IMR-90 (cell line): ENCODE measurements around the gene GABBR2. TPM values are rescaled to one million over a fixed set of nuclear protein-coding genes. Genes with fewer than 3 reads are reported as not detected.

Source experiments
- ATAC-seq: fragments of 200-7000 bp; cut with Tn5 transposase; 2 replicates; pipeline ENCODE4 v1.9.1; 2020; ENCODE audit warnings: low read depth, mild to moderate bottlenecking, moderate library complexity
- BruUV-seq: library from RNA; stranded (reverse); fragments of 400-500 nt; replicated peaks from 2 replicates; lab custom pipeline; 2021; lab: Mats Ljungman, UMichigan
- CTCF ChIA-PET: fragments of 300-600 bp; formaldehyde crosslinking; extraction: SDS; loops from one replicate; lab custom pipeline; 2021; ENCODE audit warnings: antibody characterized with exemption; lab: Yijun Ruan, JAX
- POLR2A ChIA-PET: fragments of 300-600 bp; sonication (Branson Sonifier 250); formaldehyde crosslinking; loops from one replicate; lab custom pipeline; 2022; ENCODE audit warnings: antibody characterized with exemption; ENCODE audit not compliant: unreplicated experiment; lab: Charles Lee
- DNase-seq: peaks from one replicate; pipeline ENCODE4 v3.0.0; 2013
- H2AFZ ChIP-seq: replicated peaks from 2 replicates; pipeline ENCODE3; 2013; ENCODE audit warnings: low read length, mild to moderate bottlenecking; ENCODE audit not compliant: poor library complexity
- H2AK5ac ChIP-seq: 2 replicates; pipeline ENCODE4 v1.6.1; 2013; ENCODE audit warnings: low read depth, low read length, inconsistent platforms
- H2AK9ac ChIP-seq: replicated peaks from 2 replicates; pipeline ENCODE3; 2013; ENCODE audit warnings: mild to moderate bottlenecking, low read depth, low read length, moderate library complexity; ENCODE audit not compliant: poor library complexity
- H2BK120ac ChIP-seq: 2 replicates; pipeline ENCODE4 v1.6.1; 2013; ENCODE audit warnings: low read depth, low read length, inconsistent platforms
- H2BK15ac ChIP-seq: 3 replicates; pipeline ENCODE4 v1.6.1; 2013; ENCODE audit warnings: low read depth, low read length, inconsistent platforms
- H2BK20ac ChIP-seq: 2 replicates; pipeline ENCODE4 v1.6.1; 2013; ENCODE audit warnings: low read depth, mild to moderate bottlenecking, inconsistent platforms, low read length, moderate library complexity
- H2BK5ac ChIP-seq: 2 replicates; pipeline ENCODE4 v1.6.1; 2013; ENCODE audit warnings: mild to moderate bottlenecking, low read depth, low read length, inconsistent platforms; ENCODE audit not compliant: poor library complexity, severe bottlenecking
- H3K14ac ChIP-seq: replicated peaks from 2 replicates; pipeline ENCODE4 v1.6.1; 2013; ENCODE audit warnings: low read depth, low read length, inconsistent platforms
- H3K18ac ChIP-seq: 2 replicates; pipeline ENCODE4 v1.6.1; 2013; ENCODE audit warnings: low read depth, low read length, control low read depth
- H3K23ac ChIP-seq: 2 replicates; pipeline ENCODE4 v1.6.1; 2013; ENCODE audit warnings: low read depth, low read length, inconsistent platforms
- H3K27ac ChIP-seq: 2 replicates; pipeline ENCODE4 v1.5.1; 2013; ENCODE audit warnings: mild to moderate bottlenecking, control low read depth, low read length; ENCODE audit not compliant: insufficient read depth
- H3K27me3 ChIP-seq: 2 replicates; pipeline ENCODE4 v1.6.1; 2013; ENCODE audit warnings: low read length; ENCODE audit not compliant: control insufficient read depth, insufficient read depth
- H3K36me3 ChIP-seq: 2 replicates; pipeline ENCODE4 v1.6.1; 2013; ENCODE audit warnings: low read length, mixed read lengths; ENCODE audit not compliant: control insufficient read depth, insufficient read depth
- H3K4ac ChIP-seq: 2 replicates; pipeline ENCODE4 v1.6.1; 2013; ENCODE audit warnings: low read depth, low read length, inconsistent platforms
- H3K4me1 ChIP-seq: 2 replicates; pipeline ENCODE4 v1.6.1; 2013; ENCODE audit warnings: low read length, mixed read lengths; ENCODE audit not compliant: control insufficient read depth, insufficient read depth
- H3K4me2 ChIP-seq: 2 replicates; pipeline ENCODE4 v1.6.1; 2013; ENCODE audit warnings: low read depth, mild to moderate bottlenecking, control low read depth, low read length, moderate library complexity
- H3K4me3 ChIP-seq: 2 replicates; pipeline ENCODE4 v1.5.1; 2013; ENCODE audit warnings: low read depth, mild to moderate bottlenecking, control low read depth, low read length, moderate library complexity; ENCODE audit not compliant: insufficient read depth
- H3K56ac ChIP-seq: 2 replicates; pipeline ENCODE4 v1.6.1; 2013; ENCODE audit warnings: low read length, inconsistent platforms; ENCODE audit not compliant: insufficient read depth; ENCODE audit errors: extremely low read depth
- H3K79me1 ChIP-seq, 2 experiments: 2 replicates each; pipeline ENCODE4 v1.6.1; 2013; ENCODE audit warnings: low read length in 2 of 2, inconsistent platforms in 1 of 2, low read depth in 1 of 2
- H3K9ac ChIP-seq: 2 replicates; pipeline ENCODE4 v1.6.1; 2013; ENCODE audit warnings: low read depth, low read length, control low read depth
- H3K9me1 ChIP-seq: 2 replicates; pipeline ENCODE4 v1.6.1; 2013; ENCODE audit warnings: low read length, inconsistent platforms; ENCODE audit not compliant: insufficient read depth
- H3K9me3 ChIP-seq: 2 replicates; pipeline ENCODE4 v1.6.1; 2013; ENCODE audit warnings: low read length; ENCODE audit not compliant: control insufficient read depth, insufficient read depth
- H4K20me1 ChIP-seq: 2 replicates; pipeline ENCODE4 v1.6.1; 2013; ENCODE audit warnings: low read length, inconsistent platforms; ENCODE audit not compliant: insufficient read depth
- H4K5ac ChIP-seq: 2 replicates; pipeline ENCODE4 v1.6.1; 2013; ENCODE audit warnings: mild to moderate bottlenecking, low read depth, low read length, control low read depth
- H4K8ac ChIP-seq, 2 experiments: 2 replicates each; pipeline ENCODE4 v1.6.1; 2013; ENCODE audit warnings: low read depth in 2 of 2, low read length in 2 of 2, control low read depth in 1 of 2, inconsistent platforms in 1 of 2
- H4K91ac ChIP-seq: 2 replicates; pipeline ENCODE4 v1.6.1; 2013; ENCODE audit warnings: low read depth, low read length, inconsistent platforms; ENCODE audit not compliant: insufficient read depth
- BHLHE40 ChIP-seq: fragments of 150-350 bp; IDR thresholded peaks from 2 replicates; pipeline ENCODE4 v1.6.1; 2016; ENCODE audit warnings: mild to moderate bottlenecking, low read depth, low read length
- CTCF ChIP-seq: conservative IDR thresholded peaks from 2 replicates; pipeline ENCODE4 v1.5.1; 2012; ENCODE audit warnings: mild to moderate bottlenecking, low read depth, low read length, improper control_type of control experiment
- FOS ChIP-seq: fragments of 150-350 bp; IDR thresholded peaks from 2 replicates; pipeline ENCODE4 v1.6.1; 2016; ENCODE audit warnings: low read depth, low read length
- MAFK ChIP-seq: IDR thresholded peaks from 2 replicates; pipeline ENCODE4 v1.6.1; 2012; ENCODE audit warnings: low read depth, low read length, improper control_type of control experiment
- MXI1 ChIP-seq: IDR thresholded peaks from 2 replicates; pipeline ENCODE4 v1.6.1; 2012; ENCODE audit warnings: low read depth, mild to moderate bottlenecking, low read length, moderate library complexity, borderline replicate concordance
- NFE2L2 ChIP-seq: fragments of 150-350 bp; IDR thresholded peaks from 2 replicates; pipeline ENCODE4 v1.6.1; 2016; ENCODE audit warnings: low read depth, mild to moderate bottlenecking, low read length
- RFX5 ChIP-seq: IDR thresholded peaks from 2 replicates; pipeline ENCODE4 v1.8.0; 2012; ENCODE audit warnings: low read depth, mild to moderate bottlenecking, low read length, moderate library complexity
- SMC3 ChIP-seq: fragments of 150-350 bp; IDR thresholded peaks from 2 replicates; pipeline ENCODE4 v1.6.1; 2016; ENCODE audit warnings: low read depth, mild to moderate bottlenecking, antibody characterized with exemption, low read length, moderate library complexity
- USF2 ChIP-seq: fragments of 150-350 bp; IDR thresholded peaks from 2 replicates; pipeline ENCODE4 v1.6.1; 2017; ENCODE audit warnings: mild to moderate bottlenecking, antibody characterized with exemption, low read length, low read depth
- WGBS, 2 experiments: methylation state at CpG; one replicate each; pipeline versions ENCODE4 v1.1.5 to v1.1.7; 2013; ENCODE audit warnings: missing lambda C conversion rate in 2 of 2; ENCODE audit not compliant: insufficient read length in 1 of 2; ENCODE audit errors: extremely low coverage in 2 of 2; 5-methylcytosine and 5-hydroxymethylcytosine counted together
- dilution Hi-C: fragments of 300-500 bp; cut with HindIII; formaldehyde crosslinking; loops from one replicate; pipeline ENCODE4 v1.14.3; 2018; ENCODE audit warnings: low sequenced_read_pairs; ENCODE audit not compliant: unreplicated experiment
- in situ Hi-C: fragments of 300-500 bp; cut with MboI; formaldehyde crosslinking; loops from 3 replicates; pipeline ENCODE4 v1.14.3; 2019; ENCODE audit warnings: low sequenced_read_pairs, inconsistent platforms, mixed read lengths
- intact Hi-C: fragments of 100-400 bp; cut with micrococcal nuclease; formaldehyde crosslinking; loops from 2 replicates; pipeline ENCODE4 v1.10.0; 2022
- polyA plus RNA-seq, 3 experiments: library from polyadenylated mRNA; depleted of rRNA; stranded (reverse); fragments of >200 nt; gene quantifications; 2 replicates each; pipeline ENCODE4 v1.2.3, GENCODE V29; 2012; ENCODE audit warnings: low replicate concordance in 1 of 3
- total RNA-seq: library from RNA; depleted of rRNA; stranded (reverse); fragments of >200 nt; gene quantifications from 2 replicates; pipeline ENCODE4 v1.2.3, GENCODE V29; 2012

GABBR2 gene
- total and polyA plus RNA-seq, 2 of the 4 experiments (the other 2 are of a cell fraction), result 14.2 to 20.3 TPM

GRCh38 chr9:98571643-98572042 is 137.1 kb downstream of the GABBR2 start:
- WGBS, 2 experiments, result 87% methylated on average over 3 of the region's 3 CpGs; no CpG with 5 or more reads in 1 of the 2 experiments
- Histone ChIP-seq H3K27me3 (no peaks in the 10 kb centered on the region; the same call in 1 of the 2 replicates), H2AFZ (no peak overlapping the region), H3K27ac (no peak overlapping the region), H3K56ac (no peak overlapping the region), H4K20me1 (no peaks in the 10 kb centered on the region), H4K91ac (no peak overlapping the region), H3K14ac (no peak overlapping the region), H3K4me2 (no peak overlapping the region), H3K18ac (no peak overlapping the region), H3K9me3 (no peaks in the 10 kb centered on the region), H3K4ac (no peak overlapping the region), H3K9ac (no peak overlapping the region), H2BK120ac (no peak overlapping the region), H3K79me1 (peaks cover 0 to 11% of the 10 kb centered on the region in 2 experiments; a peak in 2 of 4 replicates), H2AK9ac (peak overlapping the region; percentile 46), H2BK5ac (no peak overlapping the region), H2AK5ac (no peak overlapping the region), H2BK15ac (no peak overlapping the region), H4K8ac (no peak overlapping the region), H3K23ac (no peak overlapping the region), H4K5ac (no peak overlapping the region), H3K36me3 (no peaks in the 10 kb centered on the region; the same call in 1 of the 2 replicates), H3K9me1 (peaks cover 10% of the 10 kb centered on the region), H3K4me1 (peaks cover 14% of the 10 kb centered on the region), H3K4me3 (no peak overlapping the region), H2BK20ac (no peak overlapping the region)
- POLR2A ChIA-PET, result no interaction called here
- BruUV-seq, result no TSS peak
- no peak for ATAC-seq
- dilution Hi-C loops (no loop called here), in situ Hi-C loops (no loop called here), intact Hi-C loops (loop anchor here (10.0 kb wide), 1 partner anchor 133 kb away; the partner anchor contains the start of gene GABBR2)
- CTCF ChIA-PET, result no interaction called here
- DNase-seq, result no peak
- TF ChIP-seq MAFK (no peak), SMC3 (no peak), MXI1 (no peak), USF2 (no peak), NFE2L2 (no peak), BHLHE40 (no peak), RFX5 (no peak), FOS (no peak), CTCF (no peak)
